Neural progenitor cell (in vitro differentiated cells): ENCODE results near the gene AJAP1.

ENCODE experiments used
- CTCF ChIP-seq: fragments of 200-600 bp; sonication (generic); IDR thresholded peaks from 2 replicates; pipeline ENCODE4 v1.5.1; 2017; ENCODE audit warnings: antibody characterized with exemption, mild to moderate bottlenecking
- EZH2 ChIP-seq: fragments of 200-600 bp; sonication (generic); IDR thresholded peaks from 2 replicates; pipeline ENCODE4 v1.6.1; 2017; ENCODE audit warnings: antibody characterized with exemption, mild to moderate bottlenecking, moderate library complexity
- EZH2phosphoT487 ChIP-seq: fragments of 200-600 bp; sonication (generic); IDR thresholded peaks from 2 replicates; pipeline ENCODE4 v1.6.1; 2017; ENCODE audit warnings: antibody characterized with exemption

- TF ChIP-seq CTCF (no peak), EZH2phosphoT487 (no peak), EZH2 (no peak)
Measured at GRCh38 chr1:4671828-4672227, 17.4 kb downstream of the AJAP1 start.
